Esophagus squamous epithelium (tissue), 4 donors: ENCODE results near the gene PRSS48.

Source experiments
- CTCF ChIP-seq, 6 experiments: fragments of 450-650 bp in 4 of 6; fragments of 200-600 bp in 2 of 6; sonication (generic) in 2 of 6; IDR thresholded peaks; one replicate each; pipeline ENCODE4 v1.5.1; 2016 to 2019; ENCODE audit warnings: antibody characterized with exemption in 6 of 6, mild to moderate bottlenecking in 4 of 6, moderate library complexity in 4 of 6
- POLR2A ChIP-seq, 4 donors: fragments of 450-650 bp; IDR thresholded peaks; one replicate each; pipeline ENCODE4 v1.6.1; 2017; ENCODE audit warnings: antibody characterized with exemption in 4 of 4, mild to moderate bottlenecking in 4 of 4, moderate library complexity in 3 of 4

GRCh38 chr4:151239608-151240007 lies 37.4 kb upstream of the PRSS48 start:
- TF ChIP-seq CTCF (IDR thresholded peaks at IDR 0.05): no peak
- no peak for TF ChIP-seq POLR2A (IDR thresholded peaks at IDR 0.05)
